GM23338 (cell line): Measurements from ENCODE around the gene DENND11. TPM values are rescaled to one million over a fixed set of nuclear protein-coding genes. Genes with fewer than 3 reads are reported as not detected.

ENCODE experiments used
- ATAC-seq: fragments of 200-7000 bp; cut with Tn5 transposase; 3 replicates; pipeline ENCODE4 v1.9.1; 2020
- DNase-seq: peaks from one replicate; pipeline ENCODE4 v3.0.0-alpha.2; 2015; ENCODE audit warnings: low spot score
- H2AFZ ChIP-seq: fragments of 200-600 bp; sonication (generic); 2 replicates; pipeline ENCODE4 v1.8.0; 2016; ENCODE audit warnings: antibody characterized with exemption, mild to moderate bottlenecking, moderate library complexity
- H3F3A ChIP-seq: fragments of 200-600 bp; sonication (generic); replicated peaks from 2 replicates; pipeline ENCODE4 v1.8.0; 2017; ENCODE audit warnings: antibody characterized with exemption, mixed run types, low read depth
- H3K27ac ChIP-seq: fragments of 200-600 bp; sonication (generic); 2 replicates; pipeline ENCODE4 v1.6.1; 2016; ENCODE audit warnings: low read depth
- H3K27me3 ChIP-seq: fragments of 200-600 bp; sonication (generic); 2 replicates; pipeline ENCODE4 v1.8.0; 2016; ENCODE audit warnings: mild to moderate bottlenecking, mixed run types, moderate library complexity; ENCODE audit not compliant: insufficient read depth
- H3K36me3 ChIP-seq: fragments of 200-600 bp; sonication (generic); 2 replicates; pipeline ENCODE4 v1.8.0; 2016; ENCODE audit warnings: mild to moderate bottlenecking; ENCODE audit not compliant: insufficient read depth
- H3K4me1 ChIP-seq: fragments of 200-600 bp; sonication (generic); 2 replicates; pipeline ENCODE4 v1.8.0; 2016; ENCODE audit warnings: mild to moderate bottlenecking, moderate library complexity; ENCODE audit not compliant: insufficient read depth
- H3K4me2 ChIP-seq: fragments of 200-600 bp; sonication (generic); 2 replicates; pipeline ENCODE4 v1.7.1; 2017; ENCODE audit warnings: mixed run types
- H3K4me3 ChIP-seq: fragments of 200-600 bp; sonication (generic); 2 replicates; pipeline ENCODE4 v1.6.1; 2016; ENCODE audit warnings: mixed run types
- H3K79me2 ChIP-seq: fragments of 200-600 bp; sonication (generic); replicated peaks from 2 replicates; pipeline ENCODE4 v1.8.0; 2017; ENCODE audit warnings: mild to moderate bottlenecking; ENCODE audit not compliant: insufficient read depth
- H3K9me2 ChIP-seq: fragments of 200-600 bp; sonication (generic); 2 replicates; pipeline ENCODE4 v1.8.0; 2017; ENCODE audit not compliant: insufficient read depth
- H4K20me1 ChIP-seq: fragments of 200-600 bp; sonication (generic); replicated peaks from 2 replicates; pipeline ENCODE4 v1.8.0; 2017; ENCODE audit warnings: mild to moderate bottlenecking; ENCODE audit not compliant: insufficient read depth
- H3K27ac Mint-ChIP-seq: 2 replicates; pipeline ENCODE4 v1.8.0; 2020; ENCODE audit warnings: inconsistent platforms, mild to moderate bottlenecking, moderate library complexity, mixed read lengths
- H3K27me3 Mint-ChIP-seq: 3 replicates; pipeline ENCODE4 v1.8.0; 2022; ENCODE audit warnings: low read depth, mild to moderate bottlenecking, moderate library complexity, mixed read lengths, inconsistent platforms; ENCODE audit not compliant: insufficient read depth, poor library complexity
- H3K36me3 Mint-ChIP-seq: 3 replicates; pipeline ENCODE4 v1.8.0; 2021; ENCODE audit warnings: low read depth, mild to moderate bottlenecking, inconsistent platforms, moderate library complexity, mixed read lengths
- H3K4me1 Mint-ChIP-seq: 3 replicates; pipeline ENCODE4 v1.8.0; 2020; ENCODE audit warnings: mild to moderate bottlenecking, inconsistent platforms, mixed read lengths
- H3K4me3 Mint-ChIP-seq: 3 replicates; pipeline ENCODE4 v1.8.0; 2021; ENCODE audit warnings: moderate library complexity, mild to moderate bottlenecking, inconsistent platforms, mixed read lengths
- H3K9me3 Mint-ChIP-seq: 3 replicates; pipeline ENCODE4 v1.8.0; 2020; ENCODE audit warnings: moderate library complexity, mild to moderate bottlenecking, inconsistent platforms, mixed read lengths
- CREB1 ChIP-seq: fragments of 250-450 bp; sonication (Bioruptor Pico); IDR thresholded peaks from 2 replicates; pipeline ENCODE4 v1.5.0; 2020; ENCODE audit warnings: low read depth, mild to moderate bottlenecking, moderate library complexity
- CTCF ChIP-seq, 2 experiments: fragments of 200-600 bp in 1 of 2; sonication (generic) in 1 of 2; conservative IDR thresholded peaks; 2 replicates each; pipeline versions ENCODE4 v1.5.1 to v1.6.1; 2016 to 2017; ENCODE audit warnings: antibody characterized with exemption in 2 of 2, low read depth in 2 of 2, mild to moderate bottlenecking in 2 of 2, moderate library complexity in 1 of 2
- ETS1 ChIP-seq: IDR thresholded peaks from 2 replicates; pipeline ENCODE4 v1.6.1; 2016; ENCODE audit warnings: antibody characterized with exemption
- EZH2phosphoT487 ChIP-seq: fragments of 200-600 bp; sonication (generic); IDR thresholded peaks from one replicate; pipeline ENCODE4 v1.8.1; 2018; ENCODE audit warnings: antibody characterized with exemption; ENCODE audit not compliant: unreplicated experiment
- JUNB ChIP-seq: IDR thresholded peaks from one replicate; pipeline ENCODE4 v1.6.1; 2016; ENCODE audit warnings: antibody characterized with exemption; ENCODE audit not compliant: unreplicated experiment
- NANOG ChIP-seq: IDR thresholded peaks from 2 replicates; pipeline ENCODE4 v1.6.1; 2016; ENCODE audit warnings: antibody characterized with exemption, borderline replicate concordance
- REST ChIP-seq: IDR thresholded peaks from one replicate; pipeline ENCODE4 v1.6.1; 2018; ENCODE audit warnings: antibody characterized with exemption; ENCODE audit not compliant: unreplicated experiment
- ZNF114 ChIP-seq: fragments of 250-450 bp; sonication (Bioruptor Pico); IDR thresholded peaks from 2 replicates; pipeline ENCODE4 v1.5.0; 2020; ENCODE audit warnings: mild to moderate bottlenecking, moderate library complexity
- ZNF331 ChIP-seq: fragments of 250-450 bp; sonication (Bioruptor Pico); IDR thresholded peaks from 2 replicates; pipeline ENCODE4 v1.5.0; 2020; ENCODE audit warnings: low read depth, mild to moderate bottlenecking, moderate library complexity
- polyA plus RNA-seq: library from polyadenylated mRNA; unstranded; fragments of >200 nt; fragmentation: Nextera tagmentation; extraction: Ambion mirVana; gene quantifications from 2 replicates; pipeline ENCODE4 v1.2.1, GENCODE V29; 2016
- total RNA-seq: library from RNA; depleted of rRNA; stranded (reverse); fragments of >200 nt; shearing (Covaris generic); gene quantifications from 2 replicates; pipeline ENCODE4 v1.2.3, GENCODE V29; 2014

The DENND11 gene
- total and polyA plus RNA-seq, 2 experiments from 2014 or later: 5.1 to 29.5 TPM

GRCh38 chr7:141696348-141696747 is 5.6 kb downstream of the DENND11 start:
- Histone ChIP-seq H3K79me2 (peaks cover 85% of the 10 kb centered on the region), H3F3A (peaks cover 3% of the 10 kb centered on the region; the same call in 1 of the 2 replicates), H3K4me3 (no peak overlapping the region), H3K4me2 (no peak overlapping the region), H2AFZ (no peak overlapping the region), H3K36me3 (no peaks in the 10 kb centered on the region), H3K27me3 (no peaks in the 10 kb centered on the region), H3K9me2 (no peaks in the 10 kb centered on the region), H3K27ac (no peak overlapping the region), H3K4me1 (peaks cover 47% of the 10 kb centered on the region), H4K20me1 (peaks cover 7% of the 10 kb centered on the region; the same call in 1 of the 2 replicates)
- Mint-ChIP-seq H3K36me3 (no peaks in the 10 kb centered on the region), H3K27me3 (peaks cover 4% of the 10 kb centered on the region), H3K4me1 (peaks cover 69% of the 10 kb centered on the region), H3K27ac (no peak overlapping the region; the same call in 1 of the 2 replicates), H3K9me3 (no peaks in the 10 kb centered on the region), H3K4me3 (no peak overlapping the region)
- ATAC-seq: no peak
- no peak for DNase-seq
- TF ChIP-seq ETS1: no peak
- TF ChIP-seq NANOG: no peak
- TF ChIP-seq ZNF331: no peak
- no peak for TF ChIP-seq EZH2phosphoT487
- no peak for TF ChIP-seq CTCF (conservative IDR thresholded peaks at IDR 0.05; ENCODE audit: low read depth in 2 of 2)
- TF ChIP-seq JUNB: no peak

- Histone ChIP-seq H3K4me1 (peaks cover 48% of the 10 kb centered on the region), H3K9me2 (no peaks in the 10 kb centered on the region), H3K36me3 (no peaks in the 10 kb centered on the region), H3K27me3 (no peaks in the 10 kb centered on the region), H3F3A (peaks cover 2% of the 10 kb centered on the region; the same call in 1 of the 2 replicates), H2AFZ (no peak overlapping the region), H3K4me2 (no peak overlapping the region), H3K27ac (no peak overlapping the region), H3K4me3 (no peak overlapping the region), H4K20me1 (peaks cover 7% of the 10 kb centered on the region; the same call in 1 of the 2 replicates), H3K79me2 (peaks cover 87% of the 10 kb centered on the region)
- Mint-ChIP-seq H3K4me1 (peaks cover 71% of the 10 kb centered on the region), H3K27me3 (peaks cover 4% of the 10 kb centered on the region), H3K36me3 (no peaks in the 10 kb centered on the region), H3K27ac (no peak overlapping the region; the same call in 1 of the 2 replicates), H3K9me3 (no peaks in the 10 kb centered on the region), H3K4me3 (no peak overlapping the region)
- no peak for DNase-seq
- no peak for ATAC-seq
- TF ChIP-seq CREB1 (CRISPR knock-in tag) (no peak), ZNF114 (CRISPR knock-in tag) (no peak), REST (no peak), JUNB (no peak), ZNF331 (no peak)
Measured at GRCh38 chr7:141695803-141696289, 6.1 kb downstream of the DENND11 start.
